ENCODE data around the gene TTLL11. TPM values are rescaled to one million over a fixed set of nuclear protein-coding genes. Genes with fewer than 3 reads are reported as not detected.

The TTLL11 gene
- polyA plus RNA-seq, 1 of the 3 experiments (the other 2 are of a cell fraction): 6.8 TPM

DNA sequence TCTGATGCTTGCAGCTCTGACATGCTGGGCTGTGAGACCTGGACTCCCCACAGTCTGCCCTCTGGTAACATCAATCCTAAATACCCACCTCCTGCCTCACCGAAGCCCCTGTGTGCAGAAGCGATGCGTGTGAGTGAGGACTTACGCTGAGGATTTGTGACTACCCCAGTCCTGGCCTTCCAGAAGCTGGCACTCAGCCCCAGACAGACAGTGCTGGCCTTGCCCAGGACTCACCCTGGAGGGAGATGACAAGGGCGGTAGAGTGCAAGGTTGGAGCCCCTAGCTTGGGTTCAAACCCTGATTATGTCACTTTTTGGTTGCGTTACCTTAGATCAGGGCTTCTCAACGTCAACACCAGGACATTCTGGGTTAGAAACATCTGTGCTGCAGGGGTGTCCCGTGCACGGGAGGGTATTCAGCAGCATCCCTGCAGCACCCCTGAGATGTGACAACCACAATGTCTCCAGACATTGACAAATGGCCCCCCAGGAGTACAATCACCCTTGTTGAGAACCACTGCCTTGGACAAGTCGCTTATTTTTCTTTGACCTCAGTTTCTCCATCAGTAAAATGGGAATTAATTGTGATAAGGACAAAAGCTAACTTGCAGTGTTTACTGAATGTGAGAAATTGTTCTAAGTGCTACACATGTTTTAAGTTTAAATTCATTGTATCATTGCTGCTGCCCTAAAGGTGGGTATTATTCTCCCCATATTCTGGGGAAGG, 23.5 kb upstream of the TTLL11 start:
- no peaks in the 10 kb centered on the region for H3K9me3 ChIP-seq
- DNase-seq: no peak

DNA sequence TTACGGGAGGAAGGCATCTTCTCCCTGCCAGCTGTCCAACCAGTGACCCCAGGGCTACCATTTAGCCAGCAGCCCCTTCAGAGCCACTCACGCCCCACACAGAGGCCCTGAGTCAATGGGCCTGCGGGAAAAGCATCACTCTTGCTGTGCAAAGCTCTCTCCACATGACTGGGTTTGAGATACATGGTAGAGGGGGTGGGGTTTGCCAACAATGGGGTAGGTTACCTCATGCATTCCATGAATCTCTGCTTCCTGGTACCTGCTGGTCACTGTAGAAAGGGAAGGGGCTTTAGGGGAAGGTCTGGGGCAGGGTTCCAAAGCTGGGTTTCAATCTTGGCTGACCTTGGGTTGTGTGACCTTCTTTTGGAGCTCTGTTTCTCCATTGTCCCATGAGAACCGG, 22.9 kb upstream of the TTLL11 start:
- Histone ChIP-seq H3K27me3 (ENCODE audit: insufficient read depth) (peaks cover 9% of the 10 kb centered on the region; the same call in 1 of the 2 replicates), H3K4me2 (no peak overlapping the region), H3K9me2 (no peaks in the 10 kb centered on the region), H3K79me2 (ENCODE audit: insufficient read depth) (no peaks in the 10 kb centered on the region), H3K4me1 (ENCODE audit: control insufficient read depth in 1 of 2, insufficient read depth in 2 of 2, low read depth in 1 of 2, low read length in 1 of 2) (no peaks in the 10 kb centered on the region; a peak in 1 of 4 replicates), H2AFZ (ENCODE audit: low read depth) (no peak overlapping the region), H3K9ac (no peak overlapping the region), H3K4me3 (ENCODE audit: low read depth in 2 of 2, low read length in 1 of 2) (no peak overlapping the region), H3K27ac (ENCODE audit: low read depth in 2 of 2, low read length in 1 of 2) (no peak overlapping the region), H3F3A (replicated peaks; ENCODE audit: insufficient read depth) (no peaks in the 10 kb centered on the region), H3K36me3 (replicated peaks in 1 of 2; ENCODE audit: control insufficient read depth in 1 of 2, insufficient read depth in 2 of 2, low read length in 1 of 2) (no peaks in the 10 kb centered on the region), H3K9me3 (no peaks in the 10 kb centered on the region), H4K20me1 (ENCODE audit: insufficient read depth) (no peaks in the 10 kb centered on the region)
- WGBS (ENCODE audit: low lambda C conversion rate): 59% methylated on average over 4 of the region's 4 CpGs
- POLR2A ChIA-PET: no interaction called here
- CTCF ChIA-PET: interaction anchor here (0.9 to 15.3 kb wide), 7 partner anchors 8 to 566 kb away, joined by 3 to 327 read pairs (median 9); no protein-coding TSS in a partner anchor
- TF ChIP-seq ZBTB33 (IDR thresholded peaks at IDR 0.05; ENCODE audit: borderline replicate concordance, low read depth) (no peak), USF2 (IDR thresholded peaks at IDR 0.05; ENCODE audit: borderline replicate concordance, low read depth, low read length) (no peak), FOXJ3 (CRISPR knock-in tag; IDR thresholded peaks at IDR 0.05) (no peak), EZH2phosphoT487 (IDR thresholded peaks at IDR 0.05; ENCODE audit: borderline replicate concordance, low read depth) (no peak), EP300 (IDR thresholded peaks at IDR 0.05; ENCODE audit: borderline replicate concordance in 1 of 2, low read depth in 1 of 2, low read length in 1 of 2) (no peak)
- DNase-seq: no peak

More for the DNA sequence above, 23.5 kb upstream of the TTLL11 start:
- POLR2A ChIA-PET: no interaction called here
- WGBS (ENCODE audit: low lambda C conversion rate): 81% methylated on average over 10 of the region's 10 CpGs
- H3K9me2 ChIP-seq: no peaks in the 10 kb centered on the region
- no peaks in the 10 kb centered on the region for H3K36me3 ChIP-seq (replicated peaks in 1 of 2; ENCODE audit: control insufficient read depth in 1 of 2, insufficient read depth in 2 of 2, low read length in 1 of 2)
- TF ChIP-seq MXI1 (IDR thresholded peaks at IDR 0.05; ENCODE audit: low read depth, low read length): no peak
- no peak for TF ChIP-seq IRF3 (IDR thresholded peaks at IDR 0.05; ENCODE audit: low read depth, low read length)
- no peaks in the 10 kb centered on the region for H4K20me1 ChIP-seq (ENCODE audit: insufficient read depth)
- H2AFZ ChIP-seq (ENCODE audit: low read depth): no peak overlapping the region
- H3K79me2 ChIP-seq (ENCODE audit: insufficient read depth): no peaks in the 10 kb centered on the region
- H3F3A ChIP-seq (replicated peaks; ENCODE audit: insufficient read depth): no peaks in the 10 kb centered on the region
- no peaks in the 10 kb centered on the region; a peak in 1 of 4 replicates for H3K4me1 ChIP-seq (ENCODE audit: control insufficient read depth in 1 of 2, insufficient read depth in 2 of 2, low read depth in 1 of 2, low read length in 1 of 2)
- no peak overlapping the region for H3K4me3 ChIP-seq (ENCODE audit: low read depth in 2 of 2, low read length in 1 of 2)
- CTCF ChIA-PET: interaction anchor here (0.9 to 15.3 kb wide), 9 partner anchors 8 to 566 kb away, joined by 3 to 327 read pairs (median 4); no protein-coding TSS in a partner anchor
- no peak overlapping the region for H3K4me2 ChIP-seq
- no peak overlapping the region for H3K27ac ChIP-seq (ENCODE audit: low read depth in 2 of 2, low read length in 1 of 2)
- peaks cover 9% of the 10 kb centered on the region; the same call in 1 of the 2 replicates for H3K27me3 ChIP-seq (ENCODE audit: insufficient read depth)
- H3K9ac ChIP-seq: no peak overlapping the region

Measured in SK-N-SH (cell line).